Osteoblast (primary cell): Measurements from ENCODE around the gene SLC6A6. TPM values are rescaled to one million over a fixed set of nuclear protein-coding genes. Genes with fewer than 3 reads are reported as not detected.

Source experiments
- DNase-seq: peaks from one replicate; pipeline ENCODE4 v3.0.0; 2011; ENCODE audit warnings: low spot score, mixed read lengths; ENCODE audit not compliant: insufficient read length; ENCODE audit errors: missing footprints
- H2AFZ ChIP-seq: 2 replicates; pipeline ENCODE4 v1.6.0; 2011; ENCODE audit warnings: mild to moderate bottlenecking, low read length
- H3K27ac ChIP-seq: 2 replicates; pipeline ENCODE4 v1.5.1; 2011; ENCODE audit warnings: mild to moderate bottlenecking, low read depth, low read length, moderate library complexity
- H3K27me3 ChIP-seq: 2 replicates; pipeline ENCODE4 v1.6.0; 2012; ENCODE audit warnings: mild to moderate bottlenecking, control low read depth, inconsistent platforms, low read length, moderate library complexity; ENCODE audit not compliant: insufficient read depth
- H3K36me3 ChIP-seq: 2 replicates; pipeline ENCODE4 v1.5.1; 2011; ENCODE audit warnings: mild to moderate bottlenecking, low read length, control low read depth, moderate library complexity; ENCODE audit not compliant: insufficient read depth
- H3K4me1 ChIP-seq: 2 replicates; pipeline ENCODE4 v1.5.1; 2011; ENCODE audit warnings: mild to moderate bottlenecking, low read length, control low read depth, moderate library complexity; ENCODE audit not compliant: insufficient read depth
- H3K4me2 ChIP-seq: 2 replicates; pipeline ENCODE4 v1.6.0; 2011; ENCODE audit warnings: mild to moderate bottlenecking, low read length; ENCODE audit not compliant: insufficient read depth
- H3K4me3 ChIP-seq: fragments of 200-600 bp; sonication (generic); 3 replicates; pipeline ENCODE4 v1.5.1; 2012; ENCODE audit warnings: mild to moderate bottlenecking, low read length, inconsistent platforms; ENCODE audit not compliant: insufficient read depth
- H3K79me2 ChIP-seq: 2 replicates; pipeline ENCODE4 v1.6.0; 2012; ENCODE audit warnings: mild to moderate bottlenecking, low read length, control low read depth, inconsistent platforms; ENCODE audit not compliant: insufficient read depth
- H3K9me3 ChIP-seq: 2 replicates; pipeline ENCODE4 v1.5.1; 2011; ENCODE audit warnings: low read depth, low read length, control low read depth
- H4K20me1 ChIP-seq: 2 replicates; pipeline ENCODE4 v1.6.0; 2012; ENCODE audit warnings: mild to moderate bottlenecking, low read length, control low read depth; ENCODE audit not compliant: insufficient read depth
- CTCF ChIP-seq: IDR thresholded peaks from 2 replicates; pipeline ENCODE4 v1.5.1; 2011; ENCODE audit warnings: mild to moderate bottlenecking, low read depth, low read length, moderate library complexity; ENCODE audit errors: extremely low read depth
- total RNA-seq: library from RNA; depleted of rRNA; stranded (reverse); fragments of >200 nt; gene quantifications from 2 replicates; pipeline ENCODE4 v1.2.3, GENCODE V29; 2012

SLC6A6 gene
- total RNA-seq, 1 donor = 86.5 TPM

DNA sequence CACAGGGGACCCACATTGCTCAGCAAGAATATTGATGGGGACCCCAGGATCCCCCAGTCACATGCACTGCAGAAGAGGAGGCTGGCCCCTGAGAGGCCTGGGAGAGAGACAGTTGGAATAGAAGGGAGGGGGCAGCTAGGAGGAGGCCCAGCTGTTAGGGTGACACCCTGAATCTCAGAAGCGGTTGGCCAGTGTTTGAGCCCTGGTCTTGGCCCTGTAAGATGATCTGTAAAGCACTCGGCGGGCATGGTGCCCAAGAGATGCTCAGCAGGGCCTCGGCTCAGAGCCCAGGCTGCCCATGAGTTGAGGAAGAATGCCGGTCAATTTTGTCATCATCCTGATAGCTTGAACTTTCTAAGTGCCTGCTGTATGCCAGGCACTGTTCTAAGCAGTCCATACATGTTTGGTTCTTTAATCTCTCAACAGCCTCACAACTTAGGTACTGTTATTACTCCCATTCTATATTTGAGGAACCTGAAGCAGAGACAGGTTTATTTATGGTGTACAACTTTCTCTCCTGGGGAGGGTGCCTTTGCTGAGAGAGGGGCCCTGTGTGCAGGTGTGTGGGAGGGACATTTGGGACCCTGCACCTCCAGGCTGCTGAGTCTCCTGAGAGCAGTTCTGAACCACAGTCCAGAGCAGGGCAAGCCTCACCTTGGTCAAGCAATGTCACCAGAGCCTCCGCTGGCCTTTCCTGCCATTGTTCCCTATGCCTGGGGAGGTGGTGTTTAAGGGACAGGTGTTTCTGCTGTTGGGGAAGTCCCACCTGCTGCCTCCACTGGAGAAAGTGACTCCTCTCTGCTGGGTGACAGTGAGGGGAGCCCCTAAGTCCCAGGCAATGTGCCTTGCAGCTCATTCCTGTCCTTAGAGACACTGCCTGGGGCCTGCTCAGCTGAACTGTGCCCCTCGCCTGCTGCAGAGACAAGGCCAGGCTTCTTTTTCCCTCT lies 26.0 kb downstream of the SLC6A6 start:
- no peak overlapping the region for H2AFZ ChIP-seq
- H3K79me2 ChIP-seq = peaks cover 53% of the 10 kb centered on the region
- H3K4me1 ChIP-seq = peaks cover 47% of the 10 kb centered on the region
- DNase-seq = no peak
- H3K4me2 ChIP-seq = no peak overlapping the region
- TF ChIP-seq CTCF = no peak
- no peaks in the 10 kb centered on the region for H3K27me3 ChIP-seq
- no peak overlapping the region for H3K27ac ChIP-seq
- H4K20me1 ChIP-seq = peaks cover 58% of the 10 kb centered on the region
- no peaks in the 10 kb centered on the region for H3K9me3 ChIP-seq
- H3K4me3 ChIP-seq = no peak overlapping the region
- H3K36me3 ChIP-seq = peaks cover 44% of the 10 kb centered on the region

DNA sequence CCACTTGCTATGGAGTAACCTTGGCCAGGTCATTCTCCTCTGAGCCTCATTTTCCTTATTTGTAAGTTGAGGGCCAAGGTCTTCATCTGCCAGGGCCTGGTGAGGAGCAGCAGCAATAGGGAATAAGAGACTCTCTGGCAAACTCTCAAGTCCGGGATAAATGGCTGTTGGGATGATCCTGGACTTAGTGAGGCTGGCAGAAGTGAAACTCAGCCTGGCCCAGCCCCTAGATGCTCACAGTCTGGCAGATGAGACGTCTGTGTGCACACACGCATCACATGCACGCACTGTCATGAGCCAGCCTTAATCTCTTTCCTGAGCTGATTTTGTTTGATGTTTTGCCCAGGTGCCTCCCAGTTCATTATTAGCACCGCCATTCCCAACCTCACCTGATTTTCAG lies 26.8 kb downstream of the SLC6A6 start:
- H3K36me3 ChIP-seq = peaks cover 40% of the 10 kb centered on the region
- peaks cover 47% of the 10 kb centered on the region for H3K79me2 ChIP-seq
- no peak for DNase-seq
- no peaks in the 10 kb centered on the region for H3K27me3 ChIP-seq
- peaks cover 47% of the 10 kb centered on the region for H3K4me1 ChIP-seq
- H3K27ac ChIP-seq = no peak overlapping the region
- H3K4me2 ChIP-seq = no peak overlapping the region
- H4K20me1 ChIP-seq = peaks cover 51% of the 10 kb centered on the region
- no peak for TF ChIP-seq CTCF
- no peaks in the 10 kb centered on the region for H3K9me3 ChIP-seq
- H3K4me3 ChIP-seq = no peak overlapping the region
- H2AFZ ChIP-seq = no peak overlapping the region

GRCh38 chr3:14429640-14430039 lies 27.2 kb downstream of the SLC6A6 start:
- H4K20me1 ChIP-seq = peaks cover 50% of the 10 kb centered on the region
- peaks cover 39% of the 10 kb centered on the region for H3K36me3 ChIP-seq
- no peak overlapping the region for H3K4me2 ChIP-seq
- no peak overlapping the region for H2AFZ ChIP-seq
- H3K27me3 ChIP-seq = no peaks in the 10 kb centered on the region
- peaks cover 45% of the 10 kb centered on the region for H3K79me2 ChIP-seq
- H3K27ac ChIP-seq = no peak overlapping the region
- DNase-seq = peak; percentile 66
- peaks cover 45% of the 10 kb centered on the region for H3K4me1 ChIP-seq
- no peak for TF ChIP-seq CTCF
- H3K9me3 ChIP-seq = no peaks in the 10 kb centered on the region
- no peak overlapping the region for H3K4me3 ChIP-seq

- Histone ChIP-seq H4K20me1 (peaks cover 49% of the 10 kb centered on the region), H3K9me3 (no peaks in the 10 kb centered on the region), H3K4me2 (no peak overlapping the region), H2AFZ (no peak overlapping the region), H3K27me3 (no peaks in the 10 kb centered on the region), H3K4me1 (peaks cover 41% of the 10 kb centered on the region), H3K36me3 (peaks cover 35% of the 10 kb centered on the region), H3K27ac (no peak overlapping the region), H3K79me2 (peaks cover 42% of the 10 kb centered on the region), H3K4me3 (no peak overlapping the region)
- DNase-seq = no peak
- no peak for TF ChIP-seq CTCF
Observed at GRCh38 chr3:14430053-14430452, 27.6 kb downstream of the SLC6A6 start.
